GM21529 (cell line): Measurements from ENCODE around the gene KCNJ15.

ENCODE experiments used
- ATAC-seq: cut with Tn5 transposase; IDR thresholded peaks from one replicate; pipeline ENCODE4 v1.9.1; 2021; ENCODE audit not compliant: unreplicated experiment

The KCNJ15 gene

GRCh38 chr21:38297194-38297631 lies 40.4 kb downstream of the KCNJ15 start:
- ATAC-seq, result no peak

GRCh38 chr21:38297871-38298270 lies 41.1 kb downstream of the KCNJ15 start:
- ATAC-seq, result no peak

GRCh38 chr21:38298832-38299231 lies 42.0 kb downstream of the KCNJ15 start:
- no peak for ATAC-seq

DNA sequence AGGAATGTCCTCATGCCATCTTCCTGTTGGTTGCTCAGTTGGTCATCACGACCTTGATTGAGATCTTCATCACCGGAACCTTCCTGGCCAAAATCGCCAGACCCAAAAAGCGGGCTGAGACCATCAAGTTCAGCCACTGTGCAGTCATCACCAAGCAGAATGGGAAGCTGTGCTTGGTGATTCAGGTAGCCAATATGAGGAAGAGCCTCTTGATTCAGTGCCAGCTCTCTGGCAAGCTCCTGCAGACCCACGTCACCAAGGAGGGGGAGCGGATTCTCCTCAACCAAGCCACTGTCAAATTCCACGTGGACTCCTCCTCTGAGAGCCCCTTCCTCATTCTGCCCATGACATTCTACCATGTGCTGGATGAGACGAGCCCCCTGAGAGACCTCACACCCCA lies 42.9 kb downstream of the KCNJ15 start:
- ATAC-seq, result no peak

DNA sequence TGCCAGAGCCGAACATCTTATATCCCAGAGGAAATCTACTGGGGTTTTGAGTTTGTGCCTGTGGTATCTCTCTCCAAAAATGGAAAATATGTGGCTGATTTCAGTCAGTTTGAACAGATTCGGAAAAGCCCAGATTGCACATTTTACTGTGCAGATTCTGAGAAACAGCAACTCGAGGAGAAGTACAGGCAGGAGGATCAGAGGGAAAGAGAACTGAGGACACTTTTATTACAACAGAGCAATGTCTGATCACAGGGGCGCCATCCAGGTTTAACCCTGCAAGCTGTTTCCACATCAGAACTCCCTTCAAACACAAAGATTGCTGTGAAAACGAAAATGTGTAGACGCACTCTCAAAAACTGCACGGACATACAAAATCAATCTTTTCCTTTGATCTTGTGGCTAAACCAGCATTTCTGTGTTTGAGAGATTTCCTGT lies 43.4 kb downstream of the KCNJ15 start:
- ATAC-seq, result no peak

DNA sequence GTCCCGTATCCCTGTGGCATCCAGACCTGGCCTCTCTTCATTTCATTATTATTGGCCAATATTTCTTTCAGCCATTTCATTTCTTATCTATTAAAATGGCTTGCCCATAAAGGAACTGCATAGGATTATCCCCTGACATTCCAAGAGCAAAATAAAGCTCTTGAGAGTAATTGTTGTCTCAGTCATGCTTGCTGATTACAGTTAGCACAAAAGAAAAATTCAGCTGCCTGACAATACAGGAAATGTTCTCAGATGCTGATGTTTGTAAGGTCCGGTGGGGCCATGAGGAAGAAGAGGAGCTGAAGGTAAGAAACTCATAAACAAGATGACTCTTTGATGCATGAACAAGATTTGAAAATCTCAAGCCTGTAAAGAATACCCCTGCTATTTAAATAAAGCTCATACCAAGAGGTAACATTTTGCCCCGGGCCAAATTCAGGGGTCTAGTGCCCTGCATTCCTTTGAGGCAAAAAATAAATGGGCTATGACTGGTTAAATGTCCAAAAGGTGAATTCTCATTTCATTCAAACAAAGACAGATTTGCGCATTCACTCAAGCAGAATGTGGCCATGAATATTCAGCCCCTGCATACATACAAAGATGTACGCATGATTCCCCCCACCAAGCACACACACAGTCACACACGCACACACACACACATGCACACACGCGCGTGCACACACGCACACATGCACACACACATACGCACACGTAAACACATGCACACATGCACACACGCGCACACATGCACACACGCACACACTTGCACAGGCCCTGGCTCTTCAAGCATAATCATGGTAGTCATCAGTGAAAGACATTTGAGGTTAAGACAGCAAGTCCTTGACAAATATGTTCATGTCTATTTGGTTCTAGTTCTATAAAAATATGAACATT lies 44.8 kb downstream of the KCNJ15 start:
- no peak for ATAC-seq

DNA sequence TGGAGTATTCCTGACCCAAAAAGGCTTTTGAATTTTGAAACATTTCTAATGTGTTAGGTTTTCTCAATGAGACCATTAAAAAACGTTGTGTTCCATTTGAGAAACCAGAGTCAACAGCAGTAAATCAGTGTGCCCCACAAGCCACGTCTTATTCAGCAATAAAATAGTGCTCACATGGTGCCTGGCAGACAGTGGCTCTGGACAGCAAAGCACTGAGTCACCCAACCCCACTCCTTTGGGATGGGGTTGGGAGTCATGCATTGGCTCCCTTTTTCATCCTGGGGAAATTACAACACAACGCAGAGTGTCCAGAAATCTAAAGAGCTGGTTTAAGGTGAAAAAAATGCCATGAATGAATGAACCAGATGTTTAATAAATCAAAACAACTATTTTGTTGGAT lies 46.5 kb downstream of the KCNJ15 start:
- ATAC-seq, result no peak

DNA sequence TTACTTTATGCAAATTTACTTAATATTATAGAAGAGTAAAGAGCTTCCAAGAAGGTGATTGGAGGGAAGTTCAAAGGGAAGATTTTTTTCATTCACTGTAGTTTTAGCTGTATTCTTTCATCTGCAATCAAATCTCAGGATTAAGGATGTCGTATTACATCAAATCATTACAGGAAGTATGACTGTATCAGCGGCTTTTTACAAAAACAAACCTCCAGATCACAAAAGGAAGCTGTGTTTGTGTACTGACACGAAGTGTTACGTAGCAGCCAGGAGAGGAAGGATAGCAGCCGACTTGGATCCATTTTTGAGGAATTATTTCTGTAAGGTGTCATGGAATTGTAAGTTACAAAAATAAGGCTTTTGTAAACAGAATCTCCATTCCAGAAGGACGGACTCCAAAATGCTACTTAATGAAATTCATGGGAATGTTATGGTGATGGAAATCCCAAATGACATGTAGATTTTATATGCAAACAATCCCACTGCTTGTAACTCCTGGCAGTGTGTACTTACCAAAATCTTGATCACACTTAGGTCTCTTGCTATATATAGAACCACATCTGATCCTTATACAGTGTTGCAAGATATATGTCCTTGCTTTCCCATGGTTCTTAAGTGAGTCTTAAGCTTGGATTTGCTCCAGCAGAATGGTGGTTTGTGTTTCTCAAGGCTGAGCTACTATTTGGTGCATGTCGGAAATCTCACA lies 49.8 kb downstream of the KCNJ15 start:
- no peak for ATAC-seq

DNA sequence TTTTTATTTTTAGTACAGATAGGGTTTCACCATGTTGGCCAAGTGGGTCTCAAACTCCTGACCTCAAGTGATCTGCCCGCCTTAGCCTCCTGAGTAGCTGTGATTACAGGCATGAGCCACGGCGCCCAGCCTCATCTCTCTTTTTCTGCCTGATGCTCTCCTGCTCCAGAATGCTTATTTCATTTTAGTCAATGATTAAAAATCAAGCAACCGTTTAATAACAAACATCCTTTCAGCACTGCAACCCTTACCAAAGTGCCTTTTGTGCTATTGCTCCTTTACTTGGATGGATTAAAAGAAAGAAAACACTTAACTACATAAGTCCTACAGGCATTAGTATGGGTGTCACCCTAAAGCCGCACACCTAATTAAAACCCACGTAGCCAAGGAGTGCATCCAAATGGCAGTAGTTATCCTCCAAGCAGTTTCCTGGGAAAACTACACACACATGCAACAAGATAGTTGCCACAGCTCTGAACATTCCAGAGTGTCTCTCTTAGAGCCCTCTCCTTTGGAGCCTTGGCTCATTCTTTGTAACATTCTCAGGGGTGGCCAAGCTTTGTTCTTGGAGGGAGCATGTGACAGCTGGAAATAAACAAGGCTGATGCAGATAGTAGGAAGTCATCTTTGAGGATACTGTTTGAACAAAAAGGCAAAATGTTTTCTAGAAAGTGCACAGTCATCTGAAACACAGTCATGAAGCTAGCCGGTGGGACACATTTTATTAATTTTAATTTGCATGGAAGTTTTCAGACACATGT lies 51.2 kb downstream of the KCNJ15 start:
- ATAC-seq, result no peak

GRCh38 chr21:38308532-38309119 lies 51.8 kb downstream of the KCNJ15 start:
- no peak for ATAC-seq

- ATAC-seq, result no peak
Measured at GRCh38 chr21:38310646-38311485, 54.1 kb downstream of the KCNJ15 start.

GRCh38 chr21:38311765-38312164 lies 55.0 kb downstream of the KCNJ15 start:
- ATAC-seq, result no peak

DNA sequence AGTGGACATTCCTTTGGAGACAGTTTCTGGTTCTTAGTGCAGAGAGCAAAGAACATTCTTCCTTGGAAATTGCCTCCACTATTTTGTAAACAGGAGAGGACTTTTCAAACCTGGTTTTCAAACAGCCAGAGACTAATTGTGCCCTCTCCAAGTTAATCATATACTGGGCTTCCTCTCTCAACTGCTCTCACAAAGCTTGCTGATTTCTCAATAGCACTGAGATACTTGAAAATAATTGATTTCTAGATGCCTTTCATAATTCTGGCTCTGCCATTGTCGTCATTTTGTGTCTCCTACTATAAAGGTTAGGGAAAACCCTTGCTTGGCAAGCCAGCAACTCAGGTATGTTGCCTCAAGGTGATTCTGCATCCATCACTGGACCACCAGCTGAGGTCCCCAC lies 56.0 kb downstream of the KCNJ15 start:
- no peak for ATAC-seq

GRCh38 chr21:38314558-38314957 lies 57.8 kb downstream of the KCNJ15 start:
- no peak for ATAC-seq

DNA sequence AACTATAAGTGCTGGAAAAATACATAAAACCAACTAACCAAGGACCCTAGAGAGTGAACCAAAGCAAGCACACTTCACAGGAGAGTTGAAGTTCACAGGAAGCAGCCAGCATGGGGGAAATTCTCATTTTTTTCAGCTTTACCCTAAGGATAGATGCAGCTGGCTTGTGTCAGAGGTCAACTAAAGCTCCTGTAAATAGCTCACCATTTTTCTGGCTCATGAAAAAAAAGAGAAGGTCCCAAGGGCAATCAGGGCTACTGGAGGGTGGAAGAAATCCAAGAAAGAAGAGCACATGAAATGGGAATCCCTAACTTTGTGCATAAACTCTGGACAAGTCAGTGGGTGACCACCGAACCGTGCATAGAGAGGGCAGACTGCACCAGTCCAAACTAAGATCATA lies 58.3 kb downstream of the KCNJ15 start:
- ATAC-seq, result no peak

DNA sequence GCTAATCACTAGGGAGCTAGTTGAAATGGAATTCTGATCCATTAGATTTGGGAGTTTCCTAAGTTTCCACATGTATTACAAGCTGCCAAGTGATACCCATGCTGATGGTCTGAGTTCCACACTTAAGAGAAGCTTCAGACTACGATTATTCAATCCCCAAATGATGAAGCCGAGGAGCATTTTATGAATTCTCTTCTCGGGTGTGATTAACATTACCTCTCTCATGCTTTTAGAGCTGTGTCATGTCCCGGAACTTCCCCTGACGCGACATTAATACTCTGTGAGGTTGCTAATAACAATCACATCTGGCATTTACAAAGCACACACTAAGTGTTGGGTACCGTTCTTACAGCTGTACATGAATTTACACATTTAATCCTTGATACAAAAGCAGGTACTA lies 63.0 kb downstream of the KCNJ15 start:
- ATAC-seq, result no peak

DNA sequence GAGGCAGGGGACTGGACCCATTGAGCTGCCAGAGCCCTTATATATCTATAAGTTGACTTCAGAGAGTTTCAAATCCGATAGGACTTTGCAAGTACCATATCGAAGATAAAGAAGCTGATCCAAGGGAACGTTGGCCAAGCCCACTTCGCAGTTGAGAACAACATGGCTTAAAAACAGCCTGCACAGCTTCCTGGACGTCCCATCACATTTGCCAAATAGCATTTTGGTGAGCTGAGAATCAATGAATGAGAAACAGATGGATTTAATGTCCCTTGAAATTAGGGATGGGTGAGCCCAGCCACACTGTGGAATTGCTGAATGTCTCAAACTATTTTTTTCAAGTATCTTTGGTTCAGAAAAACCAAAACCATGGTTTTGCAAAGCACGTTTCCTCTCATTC lies 64.8 kb downstream of the KCNJ15 start:
- ATAC-seq, result no peak

- no peak for ATAC-seq
Measured at GRCh38 chr21:38322311-38322950, 65.6 kb downstream of the KCNJ15 start.

GRCh38 chr21:38323721-38324531 lies 67.1 kb downstream of the KCNJ15 start:
- ATAC-seq, result no peak
